Measurements from ENCODE around the gene LATS2. TPM values are rescaled to one million over a fixed set of nuclear protein-coding genes. Genes with fewer than 3 reads are reported as not detected.
A peak's percentile ranks its signal among the peaks of the same experiment; 100 is the strongest.

The LATS2 gene
- total and polyA plus RNA-seq, 12 donors = 9.7 to 46.1 (median 25.2) TPM

DNA sequence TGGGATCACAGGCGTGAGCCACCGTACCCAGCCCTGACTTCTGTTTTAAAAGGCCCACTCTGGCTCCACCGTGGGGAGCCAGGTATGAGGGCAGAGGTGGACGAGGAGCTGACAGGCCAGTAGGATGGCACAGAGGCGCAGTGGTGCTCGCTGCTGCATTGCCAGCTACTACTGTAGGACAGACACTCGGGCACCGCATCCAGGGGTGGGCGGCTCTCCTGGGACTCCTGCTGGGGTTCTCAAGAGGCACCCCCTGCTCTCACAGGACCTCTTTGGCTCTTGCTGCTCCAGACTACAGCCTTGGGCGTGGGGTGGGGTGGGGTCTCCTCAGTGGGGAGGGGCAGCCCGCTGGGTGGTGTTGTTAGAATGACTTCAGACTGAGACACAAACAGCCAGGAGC, 53.4 kb downstream of the LATS2 start:
- Histone ChIP-seq H3K36me3 (no peaks in the 10 kb centered on the region), H3K4me1 (peaks cover 23 to 92% (median 69%) of the 10 kb centered on the region in 9 donors), H3K4me3 (no peak overlapping the region), H3K27me3 (no peaks in the 10 kb centered on the region), H3K9me3 (no peaks in the 10 kb centered on the region), H3K27ac (no peak overlapping the region)
- TF ChIP-seq, protein P1, sequence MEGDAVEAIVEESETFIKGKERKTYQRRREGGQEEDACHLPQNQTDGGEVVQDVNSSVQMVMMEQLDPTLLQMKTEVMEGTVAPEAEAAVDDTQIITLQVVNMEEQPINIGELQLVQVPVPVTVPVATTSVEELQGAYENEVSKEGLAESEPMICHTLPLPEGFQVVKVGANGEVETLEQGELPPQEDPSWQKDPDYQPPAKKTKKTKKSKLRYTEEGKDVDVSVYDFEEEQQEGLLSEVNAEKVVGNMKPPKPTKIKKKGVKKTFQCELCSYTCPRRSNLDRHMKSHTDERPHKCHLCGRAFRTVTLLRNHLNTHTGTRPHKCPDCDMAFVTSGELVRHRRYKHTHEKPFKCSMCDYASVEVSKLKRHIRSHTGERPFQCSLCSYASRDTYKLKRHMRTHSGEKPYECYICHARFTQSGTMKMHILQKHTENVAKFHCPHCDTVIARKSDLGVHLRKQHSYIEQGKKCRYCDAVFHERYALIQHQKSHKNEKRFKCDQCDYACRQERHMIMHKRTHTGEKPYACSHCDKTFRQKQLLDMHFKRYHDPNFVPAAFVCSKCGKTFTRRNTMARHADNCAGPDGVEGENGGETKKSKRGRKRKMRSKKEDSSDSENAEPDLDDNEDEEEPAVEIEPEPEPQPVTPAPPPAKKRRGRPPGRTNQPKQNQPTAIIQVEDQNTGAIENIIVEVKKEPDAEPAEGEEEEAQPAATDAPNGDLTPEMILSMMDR (IDR thresholded peaks at IDR 0.05) = no peak
- intact Hi-C loops (cut with DNase I) = no loop called here
- ATAC-seq (no peak), DNase-seq (no peak)
- WGBS, 2 donors = 94 to 97% methylated on average over 11 of the region's 11 CpGs

DNA sequence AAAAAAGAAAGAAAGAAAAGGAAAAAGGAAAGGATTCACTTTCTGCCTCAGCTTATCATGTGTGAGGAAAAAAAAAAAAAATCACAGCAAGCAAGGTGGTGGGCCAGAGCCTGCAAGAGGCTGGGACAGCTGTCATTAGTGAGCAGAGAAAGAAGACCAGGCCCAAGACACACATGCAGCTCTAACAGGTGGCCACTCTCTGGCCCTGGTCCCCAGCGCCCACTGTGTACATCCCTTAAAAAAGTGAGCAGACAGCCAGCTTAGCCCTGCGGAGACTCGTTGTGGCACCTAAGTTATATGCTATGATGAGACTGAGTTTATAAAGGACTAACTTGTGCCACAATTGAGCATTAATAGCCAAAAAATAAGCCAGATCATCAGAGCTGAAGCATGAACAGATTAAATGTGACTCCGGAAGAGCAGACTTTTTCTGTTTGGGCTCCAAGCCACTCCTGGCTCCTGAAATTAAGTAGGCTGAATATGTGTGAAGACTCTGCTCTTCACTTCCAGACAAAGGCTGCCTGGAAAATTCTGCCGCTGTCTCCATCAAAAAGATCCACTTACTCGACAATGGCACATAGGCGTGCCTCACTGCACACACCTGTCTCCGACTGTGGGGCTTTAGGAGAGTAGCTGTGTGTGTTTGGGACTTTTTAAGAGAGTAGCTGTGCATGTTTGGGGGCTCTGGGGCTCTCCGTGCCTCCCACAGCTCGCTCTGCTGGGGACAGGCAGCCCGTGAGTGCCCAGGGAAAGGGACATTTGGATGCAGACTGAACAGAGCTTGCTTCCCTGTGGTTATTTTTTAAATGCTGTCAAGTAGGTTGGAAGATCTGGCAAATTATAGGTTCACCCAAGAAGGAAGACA, 55.0 kb downstream of the LATS2 start:
- DNase-seq = no peak
- H3K9me3 ChIP-seq = peaks cover 0 to 7% (median 2%) of the 10 kb centered on the region in 11 donors
- no peaks in the 10 kb centered on the region for H3K27me3 ChIP-seq
- no peak overlapping the region for H3K4me3 ChIP-seq
- 54 to 63% methylated on average over 11 of the region's 11 CpGs for WGBS, 2 donors
- no peaks in the 10 kb centered on the region for H3K36me3 ChIP-seq
- intact Hi-C loops (cut with DNase I) = no loop called here
- peak in 7 of 8 donors; percentile 12 to 62 (median 56) for ATAC-seq
- TF ChIP-seq, protein P1 (IDR thresholded peaks at IDR 0.05) = no peak
- H3K27ac ChIP-seq = peak overlapping the region in 7 of 10 donors; percentile 3 to 64 (median 41)
- peaks cover 20 to 75% (median 53%) of the 10 kb centered on the region in 9 donors for H3K4me1 ChIP-seq

DNA sequence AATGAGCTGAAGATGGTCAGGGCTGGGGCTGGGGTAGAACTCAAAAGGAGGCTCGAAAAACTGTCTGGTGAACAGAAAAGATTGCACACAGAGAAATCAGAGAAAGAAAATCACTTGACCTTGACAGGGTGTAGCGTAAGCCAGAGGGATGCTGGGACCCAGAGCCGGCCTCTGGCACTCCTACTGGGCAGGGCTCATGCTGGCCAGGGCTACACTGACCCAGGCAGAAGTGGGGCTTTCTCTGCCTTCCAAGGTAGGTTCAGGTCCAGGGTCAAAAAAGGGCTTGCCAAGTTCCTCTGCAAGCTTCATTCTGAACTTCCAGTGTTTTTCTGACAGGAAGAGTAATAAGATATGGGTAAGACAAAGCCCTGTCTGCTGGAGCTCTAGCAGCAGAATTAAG, 56.2 kb downstream of the LATS2 start:
- peak in 4 of 8 donors; percentile 25 to 69 (median 36) for ATAC-seq
- no peak overlapping the region for H3K4me3 ChIP-seq
- H3K36me3 ChIP-seq = no peaks in the 10 kb centered on the region
- peak overlapping the region in 4 of 10 donors; percentile 10 to 65 (median 28) for H3K27ac ChIP-seq
- WGBS, 2 donors = 76 to 80% methylated on average over 3 of the region's 3 CpGs
- no peaks in the 10 kb centered on the region for H3K27me3 ChIP-seq
- intact Hi-C loops (cut with DNase I) = no loop called here
- no peak for DNase-seq
- peaks cover 0 to 13% (median 6%) of the 10 kb centered on the region in 11 donors for H3K9me3 ChIP-seq
- TF ChIP-seq, protein P1 (IDR thresholded peaks at IDR 0.05) = no peak
- peaks cover 11 to 64% (median 41%) of the 10 kb centered on the region in 9 donors for H3K4me1 ChIP-seq

DNA sequence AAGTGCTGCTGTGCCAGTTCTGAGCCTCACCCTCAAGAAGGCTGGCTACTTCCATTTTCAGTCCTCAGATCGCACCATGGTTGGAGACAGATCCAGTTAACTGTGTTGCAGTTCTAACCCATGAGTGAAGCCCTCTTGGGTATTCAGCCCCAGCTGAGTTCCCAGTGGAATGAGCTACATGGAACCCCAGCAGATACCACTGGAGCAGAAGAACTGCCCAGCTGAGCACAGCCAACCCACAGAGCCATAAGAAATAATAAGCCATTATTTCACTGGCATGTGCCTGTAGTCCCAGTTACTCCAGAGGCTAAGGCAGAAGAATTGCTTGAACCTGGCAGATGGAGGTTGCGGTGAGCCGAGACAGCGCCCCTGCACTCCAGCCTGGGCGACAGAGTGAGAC, 59.9 kb downstream of the LATS2 start:
- H3K4me3 ChIP-seq = no peak overlapping the region
- peaks cover 0 to 15% (median 0%) of the 10 kb centered on the region in 9 donors for H3K36me3 ChIP-seq
- TF ChIP-seq, protein P1 (IDR thresholded peaks at IDR 0.05) = no peak
- intact Hi-C loops (cut with DNase I) = no loop called here
- no peaks in the 10 kb centered on the region for H3K27me3 ChIP-seq
- no peak for DNase-seq
- 97 to 98% methylated on average over 5 of the region's 5 CpGs for WGBS, 2 donors
- peaks cover 17 to 58% (median 42%) of the 10 kb centered on the region in 9 donors for H3K4me1 ChIP-seq
- H3K9me3 ChIP-seq = peaks cover 0 to 13% (median 6%) of the 10 kb centered on the region in 11 donors
- H3K27ac ChIP-seq = no peak overlapping the region
- ATAC-seq = no peak
